ENCODE data around the gene CAPN13. TPM values are rescaled to one million over a fixed set of nuclear protein-coding genes. Genes with fewer than 3 reads are reported as not detected.

CAPN13 gene
- total RNA-seq, 1 experiment from 2014 or later: 5.7 TPM

- Mint-ChIP-seq H3K4me3 (no peak overlapping the region), H3K9me3 (no peaks in the 10 kb centered on the region), H3K4me1 (peaks cover 19 to 21% of the 10 kb centered on the region in 2 experiments), H3K27ac (no peak overlapping the region), H3K36me3 (ENCODE audit: insufficient read depth in 1 of 3, low read depth in 3 of 3) (no peaks in the 10 kb centered on the region), H3K27me3 (ENCODE audit: low read depth) (no peaks in the 10 kb centered on the region)
- Histone ChIP-seq H3T11ph (ENCODE audit: low read length) (no peak overlapping the region), H3K27ac (ENCODE audit: insufficient read length, low read depth, low read length) (no peak overlapping the region), H3K4ac (ENCODE audit: low read depth, low read length) (no peak overlapping the region), H3K23me2 (ENCODE audit: insufficient read length, low read depth, low read length, poor library complexity, severe bottlenecking) (no peaks in the 10 kb centered on the region), H2AK5ac (ENCODE audit: insufficient read length, low read length) (no peak overlapping the region), H4K5ac (ENCODE audit: insufficient read length, low read depth, low read length) (no peak overlapping the region), H3K79me2 (ENCODE audit: insufficient read depth, low read length) (no peaks in the 10 kb centered on the region), H2BK5ac (ENCODE audit: insufficient read length, low read length) (no peak overlapping the region), H3K79me1 (ENCODE audit: insufficient read depth, low read depth, low read length, poor library complexity, severe bottlenecking) (no peaks in the 10 kb centered on the region), H3K27me3 (ENCODE audit: insufficient read depth, low read length) (no peaks in the 10 kb centered on the region), H3K56ac (ENCODE audit: insufficient read length, low read depth, low read length) (no peak overlapping the region), H2BK20ac (ENCODE audit: low read depth, low read length, poor library complexity, severe bottlenecking) (no peak overlapping the region), H3K18ac (ENCODE audit: insufficient read length, low read depth, low read length) (no peak overlapping the region), H3K9ac (ENCODE audit: extremely low read depth, insufficient read length, low read length) (no peak overlapping the region), H3K4me1 (ENCODE audit: insufficient read depth, low read length) (no peaks in the 10 kb centered on the region; the same call in 1 of the 2 replicates), H4K91ac (ENCODE audit: insufficient read length, low read depth, low read length) (no peak overlapping the region), H2BK15ac (ENCODE audit: low read depth, low read length) (no peak overlapping the region), H2BK120ac (ENCODE audit: low read depth, low read length, poor library complexity, severe bottlenecking) (no peak overlapping the region), H3K14ac (ENCODE audit: insufficient read depth, low read length) (no peak overlapping the region), H3K9me3 (ENCODE audit: control insufficient read depth, low read depth, low read length) (no peaks in the 10 kb centered on the region), H3K23ac (ENCODE audit: insufficient read length, low read depth, low read length) (no peak overlapping the region), H4K8ac (replicated peaks; ENCODE audit: insufficient read length, low read depth, low read length) (no peak overlapping the region), H2BK12ac (ENCODE audit: insufficient read length, low read depth, low read length) (no peak overlapping the region), H2AFZ (ENCODE audit: low read length) (no peak overlapping the region), H3K4me2 (ENCODE audit: insufficient read depth, insufficient read length, low read length) (no peak overlapping the region), H4K20me1 (ENCODE audit: control insufficient read depth, insufficient read depth, insufficient read length) (no peaks in the 10 kb centered on the region)
- no peak for TF ChIP-seq CTCF (conservative IDR thresholded peaks at IDR 0.05)
- WGBS (ENCODE audit: extremely low coverage, insufficient read length, low lambda C conversion rate): no CpG with 5 or more reads among the region's 4 CpGs
- DNase-seq: no peak
Observed at GRCh38 chr2:30792521-30792920, 14.7 kb downstream of the CAPN13 start.
